HEK293 (cell line): Measurements from ENCODE around the gene USP30.

ENCODE experiments used
- EGR2 ChIP-seq: fragments of 450-650 bp; formaldehyde crosslinking; IDR thresholded peaks from 2 replicates; pipeline ENCODE4 v1.5.1; 2016; ENCODE audit warnings: low read depth, missing biosample characterization, missing genetic modification characterization
- KLF8 ChIP-seq: fragments of 450-650 bp; formaldehyde crosslinking; IDR thresholded peaks from 2 replicates; pipeline ENCODE4 v1.5.1; 2016; ENCODE audit warnings: missing biosample characterization, missing genetic modification characterization
- MEIS1 ChIP-seq: sonication (generic); formaldehyde crosslinking; IDR thresholded peaks from 2 replicates; pipeline ENCODE4 v1.8.1; 2022; ENCODE audit warnings: missing genetic modification reagents, mild to moderate bottlenecking, borderline replicate concordance
- MYNN ChIP-seq: fragments of 450-650 bp; formaldehyde crosslinking; IDR thresholded peaks from 2 replicates; pipeline ENCODE4 v1.5.1; 2016; ENCODE audit warnings: missing biosample characterization, missing genetic modification characterization, borderline replicate concordance
- SP2 ChIP-seq: fragments of 450-650 bp; formaldehyde crosslinking; IDR thresholded peaks from 2 replicates; pipeline ENCODE4 v1.5.1; 2016; ENCODE audit warnings: missing biosample characterization, missing genetic modification characterization
- YY1 ChIP-seq: fragments of 450-650 bp; formaldehyde crosslinking; IDR thresholded peaks from 2 replicates; pipeline ENCODE4 v1.5.1; 2018; ENCODE audit warnings: missing biosample characterization, missing genetic modification characterization
- ZFHX2 ChIP-seq: fragments of 450-650 bp; formaldehyde crosslinking; conservative IDR thresholded peaks from 2 replicates; pipeline ENCODE4 v1.5.1; 2016; ENCODE audit warnings: missing biosample characterization, missing genetic modification characterization
- ZFP3 ChIP-seq: fragments of 450-650 bp; formaldehyde crosslinking; IDR thresholded peaks from 2 replicates; pipeline ENCODE4 v1.5.1; 2016; ENCODE audit warnings: low read depth, missing biosample characterization, missing genetic modification characterization
- ZFP69B ChIP-seq: fragments of 450-650 bp; formaldehyde crosslinking; IDR thresholded peaks from 2 replicates; pipeline ENCODE4 v1.5.1; 2016; ENCODE audit warnings: missing biosample characterization, missing genetic modification characterization
- ZIC2 ChIP-seq: fragments of 450-650 bp; formaldehyde crosslinking; IDR thresholded peaks from 2 replicates; pipeline ENCODE4 v1.5.1; 2016; ENCODE audit warnings: missing biosample characterization, missing genetic modification characterization
- ZNF112 ChIP-seq: fragments of 450-650 bp; formaldehyde crosslinking; IDR thresholded peaks from 2 replicates; pipeline ENCODE4 v1.5.0; 2017; ENCODE audit warnings: missing biosample characterization, missing genetic modification characterization
- ZNF184 ChIP-seq: fragments of 450-650 bp; IDR thresholded peaks from 2 replicates; pipeline ENCODE4 v1.5.1; 2018; ENCODE audit warnings: missing biosample characterization, mild to moderate bottlenecking, missing genetic modification characterization
- ZNF221 ChIP-seq: fragments of 450-650 bp; formaldehyde crosslinking; IDR thresholded peaks from 2 replicates; pipeline ENCODE4 v1.5.1; 2017; ENCODE audit warnings: missing biosample characterization, missing genetic modification characterization, borderline replicate concordance
- ZNF223 ChIP-seq: fragments of 450-650 bp; formaldehyde crosslinking; IDR thresholded peaks from 2 replicates; pipeline ENCODE4 v1.5.1; 2016; ENCODE audit warnings: missing biosample characterization, missing genetic modification characterization
- ZNF311 ChIP-seq: fragments of 450-650 bp; formaldehyde crosslinking; IDR thresholded peaks from 2 replicates; pipeline ENCODE4 v1.5.1; 2017; ENCODE audit warnings: missing biosample characterization, missing genetic modification characterization, borderline replicate concordance
- ZNF366 ChIP-seq: fragments of 450-650 bp; formaldehyde crosslinking; conservative IDR thresholded peaks from 2 replicates; pipeline ENCODE4 v1.5.1; 2016; ENCODE audit warnings: missing biosample characterization, missing genetic modification characterization
- ZNF404 ChIP-seq: fragments of 450-650 bp; formaldehyde crosslinking; IDR thresholded peaks from 2 replicates; pipeline ENCODE4 v1.5.1; 2017; ENCODE audit warnings: missing biosample characterization, missing genetic modification characterization
- ZNF433 ChIP-seq: fragments of 450-650 bp; formaldehyde crosslinking; IDR thresholded peaks from 2 replicates; pipeline ENCODE4 v1.5.1; 2016; ENCODE audit warnings: missing biosample characterization, missing genetic modification characterization, low read depth
- ZNF514 ChIP-seq: fragments of 450-650 bp; formaldehyde crosslinking; IDR thresholded peaks from 2 replicates; pipeline ENCODE4 v1.5.1; 2016; ENCODE audit warnings: missing biosample characterization, missing genetic modification characterization
- ZNF596 ChIP-seq: fragments of 450-650 bp; IDR thresholded peaks from 2 replicates; pipeline ENCODE4 v1.5.0; 2018; ENCODE audit warnings: missing biosample characterization, mild to moderate bottlenecking, missing genetic modification characterization, moderate library complexity
- ZNF664 ChIP-seq: fragments of 450-650 bp; formaldehyde crosslinking; IDR thresholded peaks from 2 replicates; pipeline ENCODE4 v1.5.1; 2016; ENCODE audit warnings: missing biosample characterization, missing genetic modification characterization
- ZNF768 ChIP-seq: fragments of 450-650 bp; formaldehyde crosslinking; IDR thresholded peaks from 2 replicates; pipeline ENCODE4 v1.5.1; 2018; ENCODE audit warnings: missing biosample characterization, mild to moderate bottlenecking, missing genetic modification characterization
- ZNF843 ChIP-seq: fragments of 450-650 bp; formaldehyde crosslinking; IDR thresholded peaks from 2 replicates; pipeline ENCODE4 v1.5.1; 2016; ENCODE audit warnings: missing biosample characterization, missing genetic modification characterization
- ZSCAN16 ChIP-seq: fragments of 450-650 bp; formaldehyde crosslinking; IDR thresholded peaks from 2 replicates; pipeline ENCODE4 v1.5.1; 2016; ENCODE audit warnings: missing biosample characterization, missing genetic modification characterization
- TF ChIP-seq, protein P1 (sequence below): fragments of 450-650 bp; formaldehyde crosslinking; IDR thresholded peaks from 2 replicates; pipeline ENCODE4 v1.5.1; 2016; ENCODE audit warnings: missing biosample characterization, missing genetic modification characterization
- TF ChIP-seq, protein P2 (sequence below): fragments of 450-650 bp; formaldehyde crosslinking; IDR thresholded peaks from 2 replicates; pipeline ENCODE4 v1.5.1; 2016; ENCODE audit warnings: missing biosample characterization, missing genetic modification characterization
- TF ChIP-seq, protein P3 (sequence below): fragments of 450-650 bp; formaldehyde crosslinking; IDR thresholded peaks from 2 replicates; pipeline ENCODE4 v1.5.1; 2017; ENCODE audit warnings: missing biosample characterization, missing genetic modification characterization
- TF ChIP-seq, protein P4 (sequence below): fragments of 450-650 bp; formaldehyde crosslinking; IDR thresholded peaks from 2 replicates; pipeline ENCODE4 v1.5.1; 2016; ENCODE audit warnings: missing biosample characterization, missing genetic modification characterization
- TF ChIP-seq, protein P5 (sequence below): fragments of 450-650 bp; formaldehyde crosslinking; IDR thresholded peaks from 2 replicates; pipeline ENCODE4 v1.5.1; 2016; ENCODE audit warnings: missing biosample characterization, missing genetic modification characterization

Gene USP30

DNA sequence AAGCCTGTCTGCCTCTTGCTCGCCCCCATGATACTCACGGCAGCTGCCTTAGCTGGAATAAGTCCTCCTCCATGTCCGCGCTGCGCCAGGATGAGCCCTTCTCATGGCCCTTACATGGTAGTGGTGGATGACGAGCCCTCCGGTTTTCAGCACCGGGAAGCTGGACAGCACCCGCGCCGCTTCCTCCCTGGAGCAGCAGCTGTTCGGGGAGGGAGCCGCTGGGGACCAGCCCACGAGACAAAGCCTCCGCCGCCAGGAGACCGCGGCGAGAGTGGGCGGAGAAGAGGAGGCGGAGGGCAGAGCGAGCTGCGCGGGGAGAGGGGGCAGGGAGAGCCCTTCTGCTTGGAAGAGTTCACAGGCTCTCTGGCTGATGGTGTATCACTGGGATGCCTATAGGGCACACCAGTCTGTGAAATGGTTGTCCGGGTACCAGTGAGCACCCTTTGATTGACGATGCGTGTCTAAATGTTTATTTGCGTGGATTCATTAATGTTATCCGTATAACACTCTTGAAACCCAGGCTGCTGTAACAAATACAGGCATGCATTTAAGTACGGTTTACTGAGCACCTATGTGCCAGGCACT is 31.5 kb upstream of the USP30 start, which contains the start of gene SVOP (continued):
- no peak for TF ChIP-seq ZNF311 (tag by site-specific recombination)
- no peak for TF ChIP-seq ZFP3 (tag by site-specific recombination)
- TF ChIP-seq ZNF596 (tag by site-specific recombination) = no peak
- TF ChIP-seq ZNF768 (tag by site-specific recombination) = no peak
- TF ChIP-seq KLF8 (tag by site-specific recombination) = peak; percentile 57
- peak; percentile 65; the same call in 1 of the 2 replicates for TF ChIP-seq YY1
- TF ChIP-seq ZNF112 (tag by site-specific recombination) = no peak
- TF ChIP-seq, protein P1, sequence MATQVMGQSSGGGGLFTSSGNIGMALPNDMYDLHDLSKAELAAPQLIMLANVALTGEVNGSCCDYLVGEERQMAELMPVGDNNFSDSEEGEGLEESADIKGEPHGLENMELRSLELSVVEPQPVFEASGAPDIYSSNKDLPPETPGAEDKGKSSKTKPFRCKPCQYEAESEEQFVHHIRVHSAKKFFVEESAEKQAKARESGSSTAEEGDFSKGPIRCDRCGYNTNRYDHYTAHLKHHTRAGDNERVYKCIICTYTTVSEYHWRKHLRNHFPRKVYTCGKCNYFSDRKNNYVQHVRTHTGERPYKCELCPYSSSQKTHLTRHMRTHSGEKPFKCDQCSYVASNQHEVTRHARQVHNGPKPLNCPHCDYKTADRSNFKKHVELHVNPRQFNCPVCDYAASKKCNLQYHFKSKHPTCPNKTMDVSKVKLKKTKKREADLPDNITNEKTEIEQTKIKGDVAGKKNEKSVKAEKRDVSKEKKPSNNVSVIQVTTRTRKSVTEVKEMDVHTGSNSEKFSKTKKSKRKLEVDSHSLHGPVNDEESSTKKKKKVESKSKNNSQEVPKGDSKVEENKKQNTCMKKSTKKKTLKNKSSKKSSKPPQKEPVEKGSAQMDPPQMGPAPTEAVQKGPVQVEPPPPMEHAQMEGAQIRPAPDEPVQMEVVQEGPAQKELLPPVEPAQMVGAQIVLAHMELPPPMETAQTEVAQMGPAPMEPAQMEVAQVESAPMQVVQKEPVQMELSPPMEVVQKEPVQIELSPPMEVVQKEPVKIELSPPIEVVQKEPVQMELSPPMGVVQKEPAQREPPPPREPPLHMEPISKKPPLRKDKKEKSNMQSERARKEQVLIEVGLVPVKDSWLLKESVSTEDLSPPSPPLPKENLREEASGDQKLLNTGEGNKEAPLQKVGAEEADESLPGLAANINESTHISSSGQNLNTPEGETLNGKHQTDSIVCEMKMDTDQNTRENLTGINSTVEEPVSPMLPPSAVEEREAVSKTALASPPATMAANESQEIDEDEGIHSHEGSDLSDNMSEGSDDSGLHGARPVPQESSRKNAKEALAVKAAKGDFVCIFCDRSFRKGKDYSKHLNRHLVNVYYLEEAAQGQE = peak; percentile 100
- TF ChIP-seq SP2 (tag by site-specific recombination) = peak; percentile 94
- TF ChIP-seq ZSCAN16 (tag by site-specific recombination) = 0 out of 2 replicates have a peak, but pooled peaks have one; percentile 33
- TF ChIP-seq, protein P2, sequence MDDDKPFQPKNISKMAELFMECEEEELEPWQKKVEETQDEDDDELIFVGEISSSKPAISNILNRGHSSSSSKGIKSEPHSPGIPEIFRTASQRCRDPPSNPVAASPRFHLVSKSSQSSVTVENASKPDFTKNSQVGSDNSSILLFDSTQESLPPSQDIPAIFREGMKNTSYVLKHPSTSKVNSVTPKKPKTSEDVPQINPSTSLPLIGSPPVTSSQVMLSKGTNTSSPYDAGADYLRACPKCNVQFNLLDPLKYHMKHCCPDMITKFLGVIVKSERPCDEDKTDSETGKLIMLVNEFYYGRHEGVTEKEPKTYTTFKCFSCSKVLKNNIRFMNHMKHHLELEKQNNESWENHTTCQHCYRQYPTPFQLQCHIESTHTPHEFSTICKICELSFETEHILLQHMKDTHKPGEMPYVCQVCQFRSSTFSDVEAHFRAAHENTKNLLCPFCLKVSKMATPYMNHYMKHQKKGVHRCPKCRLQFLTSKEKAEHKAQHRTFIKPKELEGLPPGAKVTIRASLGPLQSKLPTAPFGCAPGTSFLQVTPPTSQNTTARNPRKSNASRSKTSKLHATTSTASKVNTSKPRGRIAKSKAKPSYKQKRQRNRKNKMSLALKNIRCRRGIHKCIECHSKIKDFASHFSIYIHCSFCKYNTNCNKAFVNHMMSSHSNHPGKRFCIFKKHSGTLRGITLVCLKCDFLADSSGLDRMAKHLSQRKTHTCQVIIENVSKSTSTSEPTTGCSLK (tag by site-specific recombination) = no peak
- TF ChIP-seq ZNF184 = no peak; the same call in 1 of the 2 replicates
- no peak for TF ChIP-seq ZNF223 (tag by site-specific recombination)
- TF ChIP-seq, protein P3, sequence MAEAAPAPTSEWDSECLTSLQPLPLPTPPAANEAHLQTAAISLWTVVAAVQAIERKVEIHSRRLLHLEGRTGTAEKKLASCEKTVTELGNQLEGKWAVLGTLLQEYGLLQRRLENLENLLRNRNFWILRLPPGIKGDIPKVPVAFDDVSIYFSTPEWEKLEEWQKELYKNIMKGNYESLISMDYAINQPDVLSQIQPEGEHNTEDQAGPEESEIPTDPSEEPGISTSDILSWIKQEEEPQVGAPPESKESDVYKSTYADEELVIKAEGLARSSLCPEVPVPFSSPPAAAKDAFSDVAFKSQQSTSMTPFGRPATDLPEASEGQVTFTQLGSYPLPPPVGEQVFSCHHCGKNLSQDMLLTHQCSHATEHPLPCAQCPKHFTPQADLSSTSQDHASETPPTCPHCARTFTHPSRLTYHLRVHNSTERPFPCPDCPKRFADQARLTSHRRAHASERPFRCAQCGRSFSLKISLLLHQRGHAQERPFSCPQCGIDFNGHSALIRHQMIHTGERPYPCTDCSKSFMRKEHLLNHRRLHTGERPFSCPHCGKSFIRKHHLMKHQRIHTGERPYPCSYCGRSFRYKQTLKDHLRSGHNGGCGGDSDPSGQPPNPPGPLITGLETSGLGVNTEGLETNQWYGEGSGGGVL (tag by site-specific recombination) = peak; percentile 71
- no peak for TF ChIP-seq ZNF221 (tag by site-specific recombination)
- TF ChIP-seq ZNF433 (tag by site-specific recombination) = no peak
- no peak for TF ChIP-seq ZNF843
- no peak for TF ChIP-seq ZNF404
- TF ChIP-seq, protein P4, sequence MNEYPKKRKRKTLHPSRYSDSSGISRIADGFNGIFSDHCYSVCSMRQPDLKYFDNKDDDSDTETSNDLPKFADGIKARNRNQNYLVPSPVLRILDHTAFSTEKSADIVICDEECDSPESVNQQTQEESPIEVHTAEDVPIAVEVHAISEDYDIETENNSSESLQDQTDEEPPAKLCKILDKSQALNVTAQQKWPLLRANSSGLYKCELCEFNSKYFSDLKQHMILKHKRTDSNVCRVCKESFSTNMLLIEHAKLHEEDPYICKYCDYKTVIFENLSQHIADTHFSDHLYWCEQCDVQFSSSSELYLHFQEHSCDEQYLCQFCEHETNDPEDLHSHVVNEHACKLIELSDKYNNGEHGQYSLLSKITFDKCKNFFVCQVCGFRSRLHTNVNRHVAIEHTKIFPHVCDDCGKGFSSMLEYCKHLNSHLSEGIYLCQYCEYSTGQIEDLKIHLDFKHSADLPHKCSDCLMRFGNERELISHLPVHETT (tag by site-specific recombination) = peak; percentile 71; the same call in 1 of the 2 replicates
- peak; percentile 71; the same call in 1 of the 2 replicates for TF ChIP-seq ZFP69B
- TF ChIP-seq ZFHX2 = peak; percentile 98
- TF ChIP-seq MEIS1 (CRISPR knock-in tag) = 0 out of 2 replicates have a peak, but pooled peaks have one; percentile 31
- TF ChIP-seq ZNF514 (tag by site-specific recombination) = no peak
- TF ChIP-seq, protein P5, sequence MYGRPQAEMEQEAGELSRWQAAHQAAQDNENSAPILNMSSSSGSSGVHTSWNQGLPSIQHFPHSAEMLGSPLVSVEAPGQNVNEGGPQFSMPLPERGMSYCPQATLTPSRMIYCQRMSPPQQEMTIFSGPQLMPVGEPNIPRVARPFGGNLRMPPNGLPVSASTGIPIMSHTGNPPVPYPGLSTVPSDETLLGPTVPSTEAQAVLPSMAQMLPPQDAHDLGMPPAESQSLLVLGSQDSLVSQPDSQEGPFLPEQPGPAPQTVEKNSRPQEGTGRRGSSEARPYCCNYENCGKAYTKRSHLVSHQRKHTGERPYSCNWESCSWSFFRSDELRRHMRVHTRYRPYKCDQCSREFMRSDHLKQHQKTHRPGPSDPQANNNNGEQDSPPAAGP (tag by site-specific recombination) = no peak; the same call in 1 of the 2 replicates
- TF ChIP-seq ZIC2 (tag by site-specific recombination) = 0 out of 2 replicates have a peak, but pooled peaks have one; percentile 22
- TF ChIP-seq ZNF664 (tag by site-specific recombination) = 0 out of 2 replicates have a peak, but pooled peaks have one; percentile 6
- TF ChIP-seq MYNN (tag by site-specific recombination) = no peak
- peak; percentile 95 for TF ChIP-seq EGR2 (tag by site-specific recombination)
- TF ChIP-seq ZNF366 (tag by site-specific recombination) = no peak
